ENCODE data around the gene SLC9A8. TPM values are rescaled to one million over a fixed set of nuclear protein-coding genes. Genes with fewer than 3 reads are reported as not detected.

The SLC9A8 gene
- total and polyA plus RNA-seq, 2 donors (not counting 3 experiments of a cell fraction or from before 2014, with no cell fraction given), result 5.1 to 14.4 TPM

GRCh38 chr20:49792006-49792405 lies 20.6 kb upstream of the SLC9A8 start:
- no peaks in the 10 kb centered on the region for H3K9me1 ChIP-seq (replicated peaks; ENCODE audit: control insufficient read depth, extremely low read depth, insufficient read depth, low read length)
- H3K36me3 ChIP-seq (ENCODE audit: control insufficient read depth in 2 of 2, extremely low read depth in 1 of 2, insufficient read depth in 2 of 2, low read length in 2 of 2), result no peaks in the 10 kb centered on the region
- no peaks in the 10 kb centered on the region for H3K9me3 ChIP-seq (replicated peaks; ENCODE audit: control insufficient read depth, insufficient read depth, low read length)
- H3K27ac ChIP-seq (ENCODE audit: insufficient read depth, low read depth, low read length), result no peak overlapping the region
- H3K79me2 ChIP-seq (ENCODE audit: control insufficient read depth, insufficient read depth, low read length), result no peaks in the 10 kb centered on the region
- H3K9ac ChIP-seq (replicated peaks; ENCODE audit: extremely low read depth, insufficient read depth, low read length), result no peak overlapping the region
- H3K4me2 ChIP-seq (ENCODE audit: insufficient read depth, low read length), result no peak overlapping the region
- POLR2A ChIA-PET, result no interaction called here
- BruUV-seq (replicated peaks), result no TSS peak
- H3K4me3 ChIP-seq (replicated peaks in 1 of 3; ENCODE audit: insufficient read depth in 1 of 3, low read depth in 1 of 3, low read length in 3 of 3), result no peak overlapping the region
- TF ChIP-seq POLR2AphosphoS5 (IDR thresholded peaks at IDR 0.05; ENCODE audit: insufficient read depth, low read depth, low read length), result no peak
- no peak for TF ChIP-seq POLR2A (IDR thresholded peaks at IDR 0.05; ENCODE audit: low read depth, low read length)
- TF ChIP-seq JUN (IDR thresholded peaks at IDR 0.05; ENCODE audit: borderline replicate concordance, insufficient read depth, insufficient read length, low read depth), result no peak
- TF ChIP-seq MAX (IDR thresholded peaks at IDR 0.05; ENCODE audit: insufficient read depth, insufficient read length), result no peak
- no peak for TF ChIP-seq EZH2 (IDR thresholded peaks at IDR 0.05; ENCODE audit: borderline replicate concordance, low read depth, low read length, severe bottlenecking)
- TF ChIP-seq FOS (IDR thresholded peaks at IDR 0.05; ENCODE audit: borderline replicate concordance, insufficient read depth, low read length), result no peak
- no peak for TF ChIP-seq GATA2 (IDR thresholded peaks at IDR 0.05; ENCODE audit: insufficient read depth, insufficient read length, low read depth, low read length)
- TF ChIP-seq MYC (IDR thresholded peaks at IDR 0.05; ENCODE audit: low read depth, low read length), result no peak
- TF ChIP-seq CTCF (IDR thresholded peaks at IDR 0.05; ENCODE audit: extremely low read depth in 1 of 2, insufficient read depth in 1 of 2, low read depth in 1 of 2, low read length in 2 of 2), result no peak
- dilution Hi-C loops (cut with MboI; ENCODE audit: extremely low pct_ligation_motif_present, low sequenced_read_pairs) (no loop called here), intact Hi-C loops (cut with micrococcal nuclease) (no loop called here)
- CTCF ChIA-PET, result interaction anchor here (1.3 kb wide), 1 partner anchor 29 kb away, joined by 3 read pairs; no protein-coding TSS in a partner anchor
- peaks cover 24% of the 10 kb centered on the region for H3K4me1 ChIP-seq (ENCODE audit: control insufficient read depth, extremely low read depth, insufficient read depth, low read length)
- DNase-seq (ENCODE audit: low read depth, low spot score) (no peak), FAIRE-seq (no peak)
- no peaks in the 10 kb centered on the region for H3K27me3 ChIP-seq (ENCODE audit: control insufficient read depth in 2 of 2, insufficient read depth in 2 of 2, low read length in 2 of 2)
- no peak overlapping the region for H2AFZ ChIP-seq (ENCODE audit: low read depth, low read length)
- no peaks in the 10 kb centered on the region for H4K20me1 ChIP-seq (replicated peaks; ENCODE audit: control insufficient read depth, extremely low read depth, insufficient read depth, low read length)

All from endothelial cell of umbilical vein (primary cell).